Keratinocyte (primary cell): Measurements from ENCODE around the gene REG4. TPM values are rescaled to one million over a fixed set of nuclear protein-coding genes. Genes with fewer than 3 reads are reported as not detected.

ENCODE experiments used
- DNase-seq: peaks from one replicate; pipeline ENCODE4 v3.0.0-alpha.2; 2011; ENCODE audit warnings: low read depth, missing footprints, low spot score
- FAIRE-seq: peaks from 2 replicates; lab custom pipeline; 2011; peaks lifted over from hg19 to GRCh38; lab: Jason Lieb, UNC
- H2AFZ ChIP-seq: 2 replicates; pipeline ENCODE4 v1.6.0; 2012; ENCODE audit warnings: low read length, control low read depth, inconsistent platforms; ENCODE audit not compliant: control insufficient read depth
- H3K27ac ChIP-seq: 2 replicates; pipeline ENCODE4 v1.5.1; 2011; ENCODE audit warnings: low read length; ENCODE audit not compliant: control insufficient read depth, insufficient read depth
- H3K27me3 ChIP-seq: 3 replicates; pipeline ENCODE4 v1.6.0; 2011; ENCODE audit warnings: low read length; ENCODE audit not compliant: control insufficient read depth, insufficient read depth; ENCODE audit errors: extremely low read depth
- H3K36me3 ChIP-seq, 2 experiments: 2 replicates in 1 of 2; 3 replicates in 1 of 2; pipeline ENCODE4 v1.5.1; 2011; ENCODE audit warnings: low read length in 2 of 2, mild to moderate bottlenecking in 1 of 2; ENCODE audit not compliant: control insufficient read depth in 2 of 2, insufficient read depth in 2 of 2; ENCODE audit errors: extremely low read depth in 1 of 2
- H3K4me1 ChIP-seq: 3 replicates; pipeline ENCODE4 v1.5.1; 2011; ENCODE audit warnings: low read length; ENCODE audit not compliant: control insufficient read depth, insufficient read depth; ENCODE audit errors: extremely low read depth
- H3K4me2 ChIP-seq: 3 replicates; pipeline ENCODE4 v1.6.0; 2011; ENCODE audit warnings: low read depth, low read length; ENCODE audit not compliant: control insufficient read depth, insufficient read depth; ENCODE audit errors: extremely low read depth
- H3K4me3 ChIP-seq, 3 experiments: fragments of 200-600 bp in 1 of 3; sonication (generic) in 1 of 3; 2 replicates in 2 of 3; 3 replicates in 1 of 3; pipeline ENCODE4 v1.5.1; 2011 to 2016; ENCODE audit warnings: low read length in 3 of 3, mild to moderate bottlenecking in 3 of 3, control low read depth in 2 of 3, inconsistent platforms in 1 of 3, low read depth in 1 of 3, mixed read lengths in 1 of 3, mixed run types in 1 of 3, moderate library complexity in 1 of 3; ENCODE audit not compliant: control insufficient read depth in 2 of 3, insufficient read depth in 2 of 3; ENCODE audit errors: extremely low read depth in 1 of 3
- H3K79me2 ChIP-seq: 2 replicates; pipeline ENCODE4 v1.6.0; 2012; ENCODE audit warnings: low read length; ENCODE audit not compliant: control insufficient read depth, insufficient read depth
- H3K9ac ChIP-seq: 3 replicates; pipeline ENCODE4 v1.6.0; 2011; ENCODE audit warnings: low read length; ENCODE audit not compliant: control insufficient read depth, insufficient read depth; ENCODE audit errors: extremely low read depth
- H3K9me1 ChIP-seq: 3 replicates; pipeline ENCODE4 v1.6.0; 2011; ENCODE audit warnings: low read length; ENCODE audit not compliant: control insufficient read depth, insufficient read depth; ENCODE audit errors: extremely low read depth
- H3K9me3 ChIP-seq: 2 replicates; pipeline ENCODE4 v1.5.1; 2012; ENCODE audit warnings: low read depth, low read length; ENCODE audit not compliant: control insufficient read depth
- H4K20me1 ChIP-seq: 3 replicates; pipeline ENCODE4 v1.6.0; 2011; ENCODE audit warnings: low read length; ENCODE audit not compliant: control insufficient read depth, insufficient read depth; ENCODE audit errors: extremely low read depth
- EZH2 ChIP-seq: IDR thresholded peaks from one replicate; pipeline ENCODE4 v1.6.1; 2012; ENCODE audit warnings: inconsistent platforms, mild to moderate bottlenecking, low read length, moderate library complexity
- dilution Hi-C: fragments of 300-500 bp; cut with MboI; formaldehyde crosslinking; loops from one replicate; pipeline ENCODE4 v1.7.0; 2020; ENCODE audit warnings: low sequenced_read_pairs; ENCODE audit not compliant: extremely low pct_ligation_motif_present
- polyA plus RNA-seq, 5 experiments: library from polyadenylated mRNA; depleted of rRNA in 3 of 5; stranded (reverse) in 3 of 5; stranded (forward) in 1 of 5; unstranded in 1 of 5; fragments of >200 nt; gene quantifications; 1 replicate in 1 of 5; 2 replicates in 3 of 5; 3 replicates in 1 of 5; pipeline versions ENCODE4 v1.2.1 to v1.2.3, GENCODE V29; 2011 to 2012; ENCODE audit warnings: missing spikeins in 2 of 5, low read depth in 1 of 5, low replicate concordance in 1 of 5
- TF ChIP-seq, protein P1 (sequence below), 3 experiments: IDR thresholded peaks in 1 of 3; conservative IDR thresholded peaks in 1 of 3; optimal IDR thresholded peaks in 1 of 3; 2 replicates in 2 of 3; 3 replicates in 1 of 3; pipeline versions ENCODE3 to v1.5.1; 2011; ENCODE audit warnings: low read length in 3 of 3, mild to moderate bottlenecking in 3 of 3, moderate library complexity in 2 of 3, control low read depth in 1 of 3, inconsistent platforms in 1 of 3; ENCODE audit not compliant: insufficient read depth in 2 of 3; ENCODE audit errors: extremely low read depth in 1 of 3

Gene REG4
- polyA plus RNA-seq, 1 donor (not counting 4 experiments of a cell fraction or from before 2014, with no cell fraction given) = not detected

DNA sequence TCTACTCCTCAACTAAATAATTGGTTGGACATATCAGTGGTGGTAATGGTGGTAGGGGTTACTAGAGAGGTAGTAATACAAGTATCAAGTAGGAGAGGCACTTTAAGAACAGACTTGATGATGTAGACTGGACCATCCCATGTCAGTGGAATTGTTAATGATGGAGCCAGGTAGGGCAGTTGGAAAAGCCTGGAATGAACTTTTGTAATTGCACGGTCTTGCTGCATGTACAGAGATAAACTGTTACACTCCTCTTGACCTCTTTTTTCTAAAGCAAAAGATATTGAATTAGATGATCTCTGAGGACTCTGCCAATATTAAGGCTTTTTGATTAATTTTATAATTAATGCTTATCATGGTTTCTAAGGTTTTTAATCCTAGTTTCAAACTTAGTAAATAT is 48.3 kb downstream of the REG4 start:
- no peaks in the 10 kb centered on the region for H3K36me3 ChIP-seq
- H3K4me1 ChIP-seq = peaks cover 2% of the 10 kb centered on the region
- no peaks in the 10 kb centered on the region for H3K79me2 ChIP-seq
- peaks cover 4% of the 10 kb centered on the region for H3K27me3 ChIP-seq
- H4K20me1 ChIP-seq = no peaks in the 10 kb centered on the region
- H3K9me1 ChIP-seq = no peaks in the 10 kb centered on the region
- no peak for FAIRE-seq
- H3K4me2 ChIP-seq = no peak overlapping the region
- no peak overlapping the region for H3K4me3 ChIP-seq
- dilution Hi-C loops = no loop called here
- H3K9ac ChIP-seq = no peak overlapping the region
- no peak overlapping the region for H3K27ac ChIP-seq
- no peak for DNase-seq
- H2AFZ ChIP-seq = no peak overlapping the region
- no peaks in the 10 kb centered on the region for H3K9me3 ChIP-seq
- TF ChIP-seq EZH2 = no peak
- TF ChIP-seq, protein P1, sequence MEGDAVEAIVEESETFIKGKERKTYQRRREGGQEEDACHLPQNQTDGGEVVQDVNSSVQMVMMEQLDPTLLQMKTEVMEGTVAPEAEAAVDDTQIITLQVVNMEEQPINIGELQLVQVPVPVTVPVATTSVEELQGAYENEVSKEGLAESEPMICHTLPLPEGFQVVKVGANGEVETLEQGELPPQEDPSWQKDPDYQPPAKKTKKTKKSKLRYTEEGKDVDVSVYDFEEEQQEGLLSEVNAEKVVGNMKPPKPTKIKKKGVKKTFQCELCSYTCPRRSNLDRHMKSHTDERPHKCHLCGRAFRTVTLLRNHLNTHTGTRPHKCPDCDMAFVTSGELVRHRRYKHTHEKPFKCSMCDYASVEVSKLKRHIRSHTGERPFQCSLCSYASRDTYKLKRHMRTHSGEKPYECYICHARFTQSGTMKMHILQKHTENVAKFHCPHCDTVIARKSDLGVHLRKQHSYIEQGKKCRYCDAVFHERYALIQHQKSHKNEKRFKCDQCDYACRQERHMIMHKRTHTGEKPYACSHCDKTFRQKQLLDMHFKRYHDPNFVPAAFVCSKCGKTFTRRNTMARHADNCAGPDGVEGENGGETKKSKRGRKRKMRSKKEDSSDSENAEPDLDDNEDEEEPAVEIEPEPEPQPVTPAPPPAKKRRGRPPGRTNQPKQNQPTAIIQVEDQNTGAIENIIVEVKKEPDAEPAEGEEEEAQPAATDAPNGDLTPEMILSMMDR (optimal IDR thresholded peaks at IDR 0.05 in 1 of 3, IDR thresholded peaks at IDR 0.05 in 1 of 3, conservative IDR thresholded peaks at IDR 0.05 in 1 of 3; ENCODE audit: extremely low read depth in 1 of 3, insufficient read depth in 2 of 3, low read length in 3 of 3) = no peak

GRCh38 chr1:119762409-119762808 is 48.9 kb downstream of the REG4 start:
- peaks cover 5% of the 10 kb centered on the region for H3K4me1 ChIP-seq
- H4K20me1 ChIP-seq = no peaks in the 10 kb centered on the region
- dilution Hi-C loops = no loop called here
- no peak for FAIRE-seq
- H3K4me2 ChIP-seq = no peak overlapping the region
- no peak for TF ChIP-seq EZH2
- TF ChIP-seq, protein P1 (optimal IDR thresholded peaks at IDR 0.05 in 1 of 3, IDR thresholded peaks at IDR 0.05 in 1 of 3, conservative IDR thresholded peaks at IDR 0.05 in 1 of 3; ENCODE audit: extremely low read depth in 1 of 3, insufficient read depth in 2 of 3, low read length in 3 of 3) = no peak
- H3K36me3 ChIP-seq = no peaks in the 10 kb centered on the region
- H3K9me3 ChIP-seq = no peaks in the 10 kb centered on the region
- H3K9me1 ChIP-seq = no peaks in the 10 kb centered on the region
- H2AFZ ChIP-seq = no peak overlapping the region
- no peak for DNase-seq
- H3K27ac ChIP-seq = no peak overlapping the region
- H3K9ac ChIP-seq = no peak overlapping the region
- H3K4me3 ChIP-seq = no peak overlapping the region
- H3K79me2 ChIP-seq = no peaks in the 10 kb centered on the region
- H3K27me3 ChIP-seq = peaks cover 4% of the 10 kb centered on the region
